Loucy (cell line): Measurements from ENCODE around the gene CALCR.

Source experiments
- EZH2phosphoT487 ChIP-seq: fragments of 200-600 bp; IDR thresholded peaks from 2 replicates; pipeline ENCODE4 v1.6.1; 2018; ENCODE audit warnings: antibody characterized with exemption, mild to moderate bottlenecking, moderate library complexity, borderline replicate concordance
- TF ChIP-seq, protein P1 (sequence below): fragments of 200-600 bp; sonication (generic); conservative IDR thresholded peaks from 2 replicates; pipeline ENCODE4 v1.5.1; 2014; ENCODE audit warnings: mild to moderate bottlenecking, antibody characterized with exemption, low read length

DNA sequence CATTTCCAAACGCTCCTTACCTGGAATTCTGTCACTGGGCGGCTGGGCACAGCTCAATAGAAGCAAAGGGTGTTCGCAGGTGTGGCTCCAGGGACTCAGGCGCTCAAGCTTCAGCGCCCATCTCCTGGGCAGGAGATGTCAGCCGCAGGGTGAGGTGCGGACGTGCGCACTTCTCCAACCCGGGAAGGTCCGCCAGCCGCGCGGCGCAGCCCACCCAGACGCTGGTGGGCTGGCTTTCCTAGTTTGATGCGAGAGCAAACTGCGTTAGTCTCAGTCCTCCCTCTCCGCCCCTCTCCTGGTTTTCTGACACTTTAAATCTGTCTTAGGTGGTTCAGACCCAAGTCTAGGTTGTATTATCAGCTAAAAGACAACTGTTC is 267 bp downstream of the CALCR start:
- TF ChIP-seq, protein P1, sequence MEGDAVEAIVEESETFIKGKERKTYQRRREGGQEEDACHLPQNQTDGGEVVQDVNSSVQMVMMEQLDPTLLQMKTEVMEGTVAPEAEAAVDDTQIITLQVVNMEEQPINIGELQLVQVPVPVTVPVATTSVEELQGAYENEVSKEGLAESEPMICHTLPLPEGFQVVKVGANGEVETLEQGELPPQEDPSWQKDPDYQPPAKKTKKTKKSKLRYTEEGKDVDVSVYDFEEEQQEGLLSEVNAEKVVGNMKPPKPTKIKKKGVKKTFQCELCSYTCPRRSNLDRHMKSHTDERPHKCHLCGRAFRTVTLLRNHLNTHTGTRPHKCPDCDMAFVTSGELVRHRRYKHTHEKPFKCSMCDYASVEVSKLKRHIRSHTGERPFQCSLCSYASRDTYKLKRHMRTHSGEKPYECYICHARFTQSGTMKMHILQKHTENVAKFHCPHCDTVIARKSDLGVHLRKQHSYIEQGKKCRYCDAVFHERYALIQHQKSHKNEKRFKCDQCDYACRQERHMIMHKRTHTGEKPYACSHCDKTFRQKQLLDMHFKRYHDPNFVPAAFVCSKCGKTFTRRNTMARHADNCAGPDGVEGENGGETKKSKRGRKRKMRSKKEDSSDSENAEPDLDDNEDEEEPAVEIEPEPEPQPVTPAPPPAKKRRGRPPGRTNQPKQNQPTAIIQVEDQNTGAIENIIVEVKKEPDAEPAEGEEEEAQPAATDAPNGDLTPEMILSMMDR: no peak
- TF ChIP-seq EZH2phosphoT487: no peak
